HEK293 (cell line): ENCODE measurements around the gene PLAGL2.
A peak's percentile ranks its signal among the peaks of the same experiment; 100 is the strongest.

Experiments
- CTCF ChIA-PET: fragments of 350-600 bp; formaldehyde crosslinking; extraction: SDS; loops from one replicate; lab custom pipeline; 2021; ENCODE audit warnings: antibody characterized with exemption; lab: Yijun Ruan, JAX
- POLR2A ChIA-PET: fragments of 300-600 bp; formaldehyde crosslinking; extraction: SDS; loops from one replicate; lab custom pipeline; 2020; ENCODE audit warnings: antibody characterized with exemption, inconsistent platforms; lab: Yijun Ruan, JAX
- H3K27ac ChIP-seq: fragments of 200-500 bp; sonication (Bioruptor generic); 2 replicates; pipeline ENCODE4 v1.5.1; 2014; ENCODE audit warnings: low read depth, low read length, control low read depth, inconsistent platforms; ENCODE audit errors: extremely low read depth
- H3K36me3 ChIP-seq, 2 experiments: fragments of 200-500 bp in 1 of 2; sonication (Bioruptor generic) in 1 of 2; 1 replicate in 1 of 2; 2 replicates in 1 of 2; pipeline ENCODE4 v1.5.1; 2014 to 2017; ENCODE audit warnings: inconsistent platforms in 2 of 2, low read length in 2 of 2; ENCODE audit not compliant: control insufficient read depth in 2 of 2, insufficient read depth in 1 of 2
- H3K4me1 ChIP-seq: fragments of 200-500 bp; sonication (Bioruptor generic); 2 replicates; pipeline ENCODE4 v1.5.1; 2014; ENCODE audit warnings: mild to moderate bottlenecking, low read length, inconsistent platforms; ENCODE audit not compliant: control insufficient read depth, insufficient read depth
- H3K4me3 ChIP-seq: 2 replicates; pipeline ENCODE4 v1.5.1; 2011; ENCODE audit warnings: low read depth, mild to moderate bottlenecking, control low read depth, low read length, moderate library complexity
- H3K9me3 ChIP-seq: fragments of 200-500 bp; sonication (Bioruptor generic); 2 replicates; pipeline ENCODE4 v1.5.1; 2014; ENCODE audit warnings: low read depth, low read length, inconsistent platforms; ENCODE audit not compliant: control insufficient read depth, insufficient read depth
- GFI1B ChIP-seq: fragments of 450-650 bp; formaldehyde crosslinking; IDR thresholded peaks from 2 replicates; pipeline ENCODE4 v1.5.1; 2016; ENCODE audit warnings: missing biosample characterization, missing genetic modification characterization
- KLF1 ChIP-seq: fragments of 450-650 bp; formaldehyde crosslinking; IDR thresholded peaks from 2 replicates; pipeline ENCODE4 v1.5.1; 2016; ENCODE audit warnings: missing biosample characterization, missing genetic modification characterization
- SALL2 ChIP-seq: fragments of 450-650 bp; formaldehyde crosslinking; IDR thresholded peaks from 2 replicates; pipeline ENCODE4 v1.5.0; 2017; ENCODE audit warnings: missing biosample characterization, mild to moderate bottlenecking, missing genetic modification characterization, borderline replicate concordance
- SETDB1 ChIP-seq: IDR thresholded peaks from one replicate; pipeline ENCODE4 v1.6.1; 2017; ENCODE audit warnings: mild to moderate bottlenecking, low read length, moderate library complexity, mixed read lengths; ENCODE audit not compliant: insufficient read length
- SP7 ChIP-seq: fragments of 450-650 bp; formaldehyde crosslinking; IDR thresholded peaks from 2 replicates; pipeline ENCODE4 v1.5.1; 2016; ENCODE audit warnings: missing biosample characterization, missing genetic modification characterization
- ZBTB11 ChIP-seq: fragments of 450-650 bp; formaldehyde crosslinking; conservative IDR thresholded peaks from 2 replicates; pipeline ENCODE4 v1.5.1; 2016; ENCODE audit warnings: low read depth, missing biosample characterization, missing genetic modification characterization
- ZFP37 ChIP-seq: fragments of 450-650 bp; formaldehyde crosslinking; IDR thresholded peaks from 2 replicates; pipeline ENCODE4 v1.5.1; 2016; ENCODE audit warnings: missing biosample characterization, missing genetic modification characterization
- ZNF157 ChIP-seq: fragments of 450-650 bp; formaldehyde crosslinking; IDR thresholded peaks from 2 replicates; pipeline ENCODE4 v1.5.1; 2016; ENCODE audit warnings: missing biosample characterization, missing genetic modification characterization
- ZNF202 ChIP-seq: fragments of 450-650 bp; formaldehyde crosslinking; IDR thresholded peaks from 2 replicates; pipeline ENCODE4 v1.5.1; 2016; ENCODE audit warnings: missing biosample characterization, missing genetic modification characterization, borderline replicate concordance
- ZNF449 ChIP-seq: fragments of 450-650 bp; formaldehyde crosslinking; IDR thresholded peaks from 2 replicates; pipeline ENCODE4 v1.5.1; 2017; ENCODE audit warnings: missing biosample characterization, mild to moderate bottlenecking, missing genetic modification characterization, moderate library complexity
- ZNF521 ChIP-seq: fragments of 450-650 bp; formaldehyde crosslinking; IDR thresholded peaks from 2 replicates; pipeline ENCODE4 v1.5.1; 2017; ENCODE audit warnings: missing biosample characterization, mild to moderate bottlenecking, missing genetic modification characterization
- ZNF548 ChIP-seq: fragments of 450-650 bp; formaldehyde crosslinking; IDR thresholded peaks from 2 replicates; pipeline ENCODE4 v1.5.1; 2016; ENCODE audit warnings: missing biosample characterization, missing genetic modification characterization
- ZNF558 ChIP-seq: fragments of 450-650 bp; formaldehyde crosslinking; IDR thresholded peaks from 2 replicates; pipeline ENCODE4 v1.5.1; 2016; ENCODE audit warnings: missing biosample characterization, missing genetic modification characterization
- ZNF561 ChIP-seq: fragments of 450-650 bp; IDR thresholded peaks from 2 replicates; pipeline ENCODE4 v1.5.1; 2018; ENCODE audit warnings: missing biosample characterization, missing genetic modification characterization, borderline replicate concordance
- ZNF585B ChIP-seq: fragments of 450-650 bp; formaldehyde crosslinking; IDR thresholded peaks from 2 replicates; pipeline ENCODE4 v1.5.1; 2016; ENCODE audit warnings: missing biosample characterization, missing genetic modification characterization
- ZNF600 ChIP-seq: fragments of 450-650 bp; formaldehyde crosslinking; IDR thresholded peaks from 2 replicates; pipeline ENCODE4 v1.5.1; 2016; ENCODE audit warnings: missing biosample characterization, missing genetic modification characterization
- ZNF621 ChIP-seq: fragments of 450-650 bp; formaldehyde crosslinking; IDR thresholded peaks from 2 replicates; pipeline ENCODE4 v1.5.1; 2017; ENCODE audit warnings: missing biosample characterization, missing genetic modification characterization
- ZNF629 ChIP-seq: fragments of 450-650 bp; formaldehyde crosslinking; IDR thresholded peaks from 2 replicates; pipeline ENCODE4 v1.5.1; 2017; ENCODE audit warnings: missing biosample characterization, missing genetic modification characterization
- ZNF677 ChIP-seq: fragments of 450-650 bp; IDR thresholded peaks from 2 replicates; pipeline ENCODE4 v1.5.0; 2018; ENCODE audit warnings: missing biosample characterization, mild to moderate bottlenecking, missing genetic modification characterization, moderate library complexity
- ZNF701 ChIP-seq: fragments of 450-650 bp; formaldehyde crosslinking; IDR thresholded peaks from 2 replicates; pipeline ENCODE4 v1.5.1; 2016; ENCODE audit warnings: missing biosample characterization, missing genetic modification characterization
- ZNF76 ChIP-seq: fragments of 450-650 bp; formaldehyde crosslinking; IDR thresholded peaks from 2 replicates; pipeline ENCODE4; 2016; ENCODE audit warnings: low read depth, missing biosample characterization, missing genetic modification characterization, borderline replicate concordance
- ZXDB ChIP-seq: fragments of 450-650 bp; formaldehyde crosslinking; IDR thresholded peaks from 2 replicates; pipeline ENCODE4 v1.5.1; 2016; ENCODE audit warnings: missing biosample characterization, missing genetic modification characterization
- TF ChIP-seq, protein P1 (sequence below): fragments of 450-650 bp; formaldehyde crosslinking; IDR thresholded peaks from 2 replicates; pipeline ENCODE4 v1.5.1; 2016; ENCODE audit warnings: missing biosample characterization, missing genetic modification characterization, borderline replicate concordance
- TF ChIP-seq, protein P2 (sequence below): fragments of 450-650 bp; formaldehyde crosslinking; IDR thresholded peaks from 2 replicates; pipeline ENCODE4 v1.5.1; 2016; ENCODE audit warnings: missing biosample characterization, missing genetic modification characterization, borderline replicate concordance
- TF ChIP-seq, protein P3 (sequence below): fragments of 450-650 bp; formaldehyde crosslinking; IDR thresholded peaks from 2 replicates; pipeline ENCODE4 v1.5.1; 2017; ENCODE audit warnings: missing biosample characterization, missing genetic modification characterization

PLAGL2 gene

GRCh38 chr20:32227744-32228688, 20.5 kb upstream of the PLAGL2 start (continued):
- TF ChIP-seq ZBTB11 (tag by site-specific recombination) (0 out of 2 replicates have a peak, but pooled peaks have one; percentile 39), ZFP37 (tag by site-specific recombination) (no peak), SALL2 (tag by site-specific recombination) (no peak), ZNF561 (tag by site-specific recombination) (no peak), ZXDB (peak; percentile 86; the same call in 1 of the 2 replicates), ZNF202 (tag by site-specific recombination) (no peak), ZNF600 (peak; percentile 57; the same call in 1 of the 2 replicates)
- TF ChIP-seq, protein P1, sequence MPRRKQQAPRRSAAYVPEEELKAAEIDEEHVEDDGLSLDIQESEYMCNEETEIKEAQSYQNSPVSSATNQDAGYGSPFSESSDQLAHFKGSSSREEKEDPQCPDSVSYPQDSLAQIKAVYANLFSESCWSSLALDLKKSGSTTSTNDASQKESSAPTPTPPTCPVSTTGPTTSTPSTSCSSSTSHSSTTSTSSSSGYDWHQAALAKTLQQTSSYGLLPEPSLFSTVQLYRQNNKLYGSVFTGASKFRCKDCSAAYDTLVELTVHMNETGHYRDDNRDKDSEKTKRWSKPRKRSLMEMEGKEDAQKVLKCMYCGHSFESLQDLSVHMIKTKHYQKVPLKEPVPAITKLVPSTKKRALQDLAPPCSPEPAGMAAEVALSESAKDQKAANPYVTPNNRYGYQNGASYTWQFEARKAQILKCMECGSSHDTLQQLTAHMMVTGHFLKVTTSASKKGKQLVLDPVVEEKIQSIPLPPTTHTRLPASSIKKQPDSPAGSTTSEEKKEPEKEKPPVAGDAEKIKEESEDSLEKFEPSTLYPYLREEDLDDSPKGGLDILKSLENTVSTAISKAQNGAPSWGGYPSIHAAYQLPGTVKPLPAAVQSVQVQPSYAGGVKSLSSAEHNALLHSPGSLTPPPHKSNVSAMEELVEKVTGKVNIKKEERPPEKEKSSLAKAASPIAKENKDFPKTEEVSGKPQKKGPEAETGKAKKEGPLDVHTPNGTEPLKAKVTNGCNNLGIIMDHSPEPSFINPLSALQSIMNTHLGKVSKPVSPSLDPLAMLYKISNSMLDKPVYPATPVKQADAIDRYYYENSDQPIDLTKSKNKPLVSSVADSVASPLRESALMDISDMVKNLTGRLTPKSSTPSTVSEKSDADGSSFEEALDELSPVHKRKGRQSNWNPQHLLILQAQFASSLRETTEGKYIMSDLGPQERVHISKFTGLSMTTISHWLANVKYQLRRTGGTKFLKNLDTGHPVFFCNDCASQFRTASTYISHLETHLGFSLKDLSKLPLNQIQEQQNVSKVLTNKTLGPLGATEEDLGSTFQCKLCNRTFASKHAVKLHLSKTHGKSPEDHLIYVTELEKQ (tag by site-specific recombination) = no peak; the same call in 1 of the 2 replicates

DNA sequence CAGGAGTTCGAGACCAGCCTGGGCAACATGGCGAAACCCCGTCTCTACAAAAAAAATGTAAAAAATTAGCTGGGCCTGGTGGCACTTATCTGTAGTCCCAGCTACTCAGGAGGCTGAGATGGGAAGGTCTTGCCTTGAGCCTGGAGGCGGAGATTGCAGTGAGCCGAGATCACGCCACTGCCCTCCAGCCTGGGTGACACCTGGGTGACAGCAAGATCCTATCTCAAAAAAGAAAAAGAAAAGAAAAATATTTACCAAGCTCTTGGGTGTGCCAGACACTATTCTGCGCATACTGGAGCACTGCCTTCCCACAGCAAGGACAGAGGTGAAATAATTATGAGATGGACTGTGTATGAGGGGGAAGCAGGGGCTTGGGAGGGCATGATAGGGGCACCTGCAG, 19.8 kb upstream of the PLAGL2 start:
- no peaks in the 10 kb centered on the region for H3K4me1 ChIP-seq
- H3K9me3 ChIP-seq = no peaks in the 10 kb centered on the region
- no peak overlapping the region for H3K4me3 ChIP-seq
- CTCF ChIA-PET = no interaction called here
- H3K36me3 ChIP-seq = peaks cover 14 to 84% of the 10 kb centered on the region in 2 experiments
- POLR2A ChIA-PET = no interaction called here
- TF ChIP-seq ZNF157 (no peak), ZNF701 (tag by site-specific recombination) (no peak), KLF1 (tag by site-specific recombination) (no peak), ZNF629 (tag by site-specific recombination) (no peak), SETDB1 (no peak), ZNF558 (tag by site-specific recombination) (no peak), ZNF585B (tag by site-specific recombination) (no peak), ZNF76 (tag by site-specific recombination) (no peak), ZNF449 (tag by site-specific recombination) (no peak), SP7 (tag by site-specific recombination) (no peak), ZNF521 (tag by site-specific recombination) (no peak), ZNF621 (tag by site-specific recombination) (no peak), ZNF677 (tag by site-specific recombination) (no peak), ZNF548 (tag by site-specific recombination) (no peak), GFI1B (tag by site-specific recombination) (no peak)
- TF ChIP-seq, protein P2, sequence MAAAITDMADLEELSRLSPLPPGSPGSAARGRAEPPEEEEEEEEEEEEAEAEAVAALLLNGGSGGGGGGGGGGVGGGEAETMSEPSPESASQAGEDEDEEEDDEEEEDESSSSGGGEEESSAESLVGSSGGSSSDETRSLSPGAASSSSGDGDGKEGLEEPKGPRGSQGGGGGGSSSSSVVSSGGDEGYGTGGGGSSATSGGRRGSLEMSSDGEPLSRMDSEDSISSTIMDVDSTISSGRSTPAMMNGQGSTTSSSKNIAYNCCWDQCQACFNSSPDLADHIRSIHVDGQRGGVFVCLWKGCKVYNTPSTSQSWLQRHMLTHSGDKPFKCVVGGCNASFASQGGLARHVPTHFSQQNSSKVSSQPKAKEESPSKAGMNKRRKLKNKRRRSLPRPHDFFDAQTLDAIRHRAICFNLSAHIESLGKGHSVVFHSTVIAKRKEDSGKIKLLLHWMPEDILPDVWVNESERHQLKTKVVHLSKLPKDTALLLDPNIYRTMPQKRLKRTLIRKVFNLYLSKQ (tag by site-specific recombination) = no peak
- TF ChIP-seq, protein P3, sequence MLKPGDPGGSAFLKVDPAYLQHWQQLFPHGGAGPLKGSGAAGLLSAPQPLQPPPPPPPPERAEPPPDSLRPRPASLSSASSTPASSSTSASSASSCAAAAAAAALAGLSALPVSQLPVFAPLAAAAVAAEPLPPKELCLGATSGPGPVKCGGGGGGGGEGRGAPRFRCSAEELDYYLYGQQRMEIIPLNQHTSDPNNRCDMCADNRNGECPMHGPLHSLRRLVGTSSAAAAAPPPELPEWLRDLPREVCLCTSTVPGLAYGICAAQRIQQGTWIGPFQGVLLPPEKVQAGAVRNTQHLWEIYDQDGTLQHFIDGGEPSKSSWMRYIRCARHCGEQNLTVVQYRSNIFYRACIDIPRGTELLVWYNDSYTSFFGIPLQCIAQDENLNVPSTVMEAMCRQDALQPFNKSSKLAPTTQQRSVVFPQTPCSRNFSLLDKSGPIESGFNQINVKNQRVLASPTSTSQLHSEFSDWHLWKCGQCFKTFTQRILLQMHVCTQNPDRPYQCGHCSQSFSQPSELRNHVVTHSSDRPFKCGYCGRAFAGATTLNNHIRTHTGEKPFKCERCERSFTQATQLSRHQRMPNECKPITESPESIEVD = no peak
- TF ChIP-seq, all 188 proteins: peak for 0
- no peak overlapping the region for H3K27ac ChIP-seq
